HG02798 (cell line): Measurements from ENCODE around the gene CEP70.
"Not testable (repeated sequence)": the region's sequence is repeated elsewhere in the genome, so short reads cannot be mapped to it uniquely, and the experiment has no call there.

Source experiments
- ATAC-seq: cut with Tn5 transposase; IDR thresholded peaks from one replicate; pipeline ENCODE4 v1.9.1; 2021; ENCODE audit warnings: mild to moderate bottlenecking; ENCODE audit not compliant: unreplicated experiment, poor library complexity

The CEP70 gene

GRCh38 chr3:138594150-138594934 is at the start of gene CEP70:
Gene CEP70, minus strand, starts transcription at chr3:138594260. Its CDS starts 21,333 bp downstream, at chr3:138572927.
- ATAC-seq, result peak; percentile 94

GRCh38 chr3:138642927-138643253 is 48.8 kb upstream of the CEP70 start:
- ATAC-seq, result no peak

- no peak for ATAC-seq
Observed at GRCh38 chr3:138642226-138642926, 48.3 kb upstream of the CEP70 start.

GRCh38 chr3:138640537-138640936 is 46.5 kb upstream of the CEP70 start:
- ATAC-seq, result no peak

- no peak for ATAC-seq
Observed at GRCh38 chr3:138638641-138639040, 44.6 kb upstream of the CEP70 start.

- no peak for ATAC-seq
Observed at GRCh38 chr3:138629526-138629925, 35.5 kb upstream of the CEP70 start.

- ATAC-seq, result no peak
Observed at GRCh38 chr3:138625707-138626365, 31.8 kb upstream of the CEP70 start.

- ATAC-seq, result no peak
Observed at GRCh38 chr3:138624518-138624917, 30.5 kb upstream of the CEP70 start.

GRCh38 chr3:138620431-138620830 is 26.4 kb upstream of the CEP70 start:
- no peak for ATAC-seq

GRCh38 chr3:138615462-138615861 is 21.4 kb upstream of the CEP70 start:
- no peak for ATAC-seq

GRCh38 chr3:138609898-138610266 is 15.8 kb upstream of the CEP70 start:
- ATAC-seq, result no peak

- peak; percentile 78 for ATAC-seq
Observed at GRCh38 chr3:138608322-138609135, 14.5 kb upstream of the CEP70 start, which contains the start of gene FAIM. Gene FAIM, plus strand, starts transcription at chr3:138608771. Its CDS starts 10,956 bp downstream, at chr3:138619727.

GRCh38 chr3:138604106-138604595 is 10.1 kb upstream of the CEP70 start:
- not testable (repeated sequence) for ATAC-seq

- ATAC-seq, result not testable (repeated sequence)
Observed at GRCh38 chr3:138601661-138602060, 7.6 kb upstream of the CEP70 start.

GRCh38 chr3:138600100-138600745 is 6.2 kb upstream of the CEP70 start:
- no peak for ATAC-seq

- no peak for ATAC-seq
Observed at GRCh38 chr3:138598534-138598933, 4.5 kb upstream of the CEP70 start.

- ATAC-seq, result not testable (repeated sequence)
Observed at GRCh38 chr3:138597186-138597976, 3.3 kb upstream of the CEP70 start.

GRCh38 chr3:138594935-138595610 is 1.0 kb upstream of the CEP70 start:
- no peak for ATAC-seq
